ENCODE results near the gene CAMKK2.

CAMKK2 gene

GRCh38 chr12:121224591-121224990, 71.9 kb downstream of the CAMKK2 start:
- TF ChIP-seq, protein P1, sequence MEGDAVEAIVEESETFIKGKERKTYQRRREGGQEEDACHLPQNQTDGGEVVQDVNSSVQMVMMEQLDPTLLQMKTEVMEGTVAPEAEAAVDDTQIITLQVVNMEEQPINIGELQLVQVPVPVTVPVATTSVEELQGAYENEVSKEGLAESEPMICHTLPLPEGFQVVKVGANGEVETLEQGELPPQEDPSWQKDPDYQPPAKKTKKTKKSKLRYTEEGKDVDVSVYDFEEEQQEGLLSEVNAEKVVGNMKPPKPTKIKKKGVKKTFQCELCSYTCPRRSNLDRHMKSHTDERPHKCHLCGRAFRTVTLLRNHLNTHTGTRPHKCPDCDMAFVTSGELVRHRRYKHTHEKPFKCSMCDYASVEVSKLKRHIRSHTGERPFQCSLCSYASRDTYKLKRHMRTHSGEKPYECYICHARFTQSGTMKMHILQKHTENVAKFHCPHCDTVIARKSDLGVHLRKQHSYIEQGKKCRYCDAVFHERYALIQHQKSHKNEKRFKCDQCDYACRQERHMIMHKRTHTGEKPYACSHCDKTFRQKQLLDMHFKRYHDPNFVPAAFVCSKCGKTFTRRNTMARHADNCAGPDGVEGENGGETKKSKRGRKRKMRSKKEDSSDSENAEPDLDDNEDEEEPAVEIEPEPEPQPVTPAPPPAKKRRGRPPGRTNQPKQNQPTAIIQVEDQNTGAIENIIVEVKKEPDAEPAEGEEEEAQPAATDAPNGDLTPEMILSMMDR (IDR thresholded peaks at IDR 0.05; ENCODE audit: insufficient read depth, low read depth, low read length, missing control alignments), result no peak
- no peak for DNase-seq (ENCODE audit: low read depth)
- no peak overlapping the region for H3K4me3 ChIP-seq (ENCODE audit: low read depth, low read length)

- TF ChIP-seq, protein P1 (IDR thresholded peaks at IDR 0.05; ENCODE audit: insufficient read depth, low read depth, low read length, missing control alignments), result peak; percentile 42
- no peak overlapping the region for H3K4me3 ChIP-seq (ENCODE audit: low read depth, low read length)
- DNase-seq (ENCODE audit: low read depth), result peak; percentile 71
These were observed 72.9 kb downstream of the CAMKK2 start for GRCh38 chr12:121223292-121224285.

DNA sequence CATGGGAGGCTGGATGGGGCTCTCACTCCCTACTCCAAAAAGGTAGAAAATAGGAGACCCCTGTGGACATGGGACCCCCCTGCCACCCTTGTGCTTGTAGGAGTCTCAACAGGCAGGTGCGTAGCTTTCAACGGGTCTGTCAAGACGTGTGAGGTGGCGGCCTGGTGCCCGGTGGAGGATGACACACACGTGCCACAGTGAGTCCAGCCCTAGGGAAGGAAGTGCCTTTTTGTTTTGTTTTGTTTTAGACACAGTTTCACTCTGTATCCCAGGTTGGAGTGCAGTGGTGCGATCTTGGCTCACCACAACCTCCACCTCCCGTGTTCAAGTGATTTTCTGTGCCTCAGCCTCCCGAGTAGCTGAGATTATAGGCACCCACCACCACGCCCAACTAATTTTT, 73.7 kb downstream of the CAMKK2 start:
- TF ChIP-seq, protein P1 (IDR thresholded peaks at IDR 0.05; ENCODE audit: insufficient read depth, low read depth, low read length, missing control alignments), result no peak

GRCh38 chr12:121219353-121219986, 77.0 kb downstream of the CAMKK2 start:
- DNase-seq (ENCODE audit: low read depth), result no peak
- no peak overlapping the region for H3K4me3 ChIP-seq (ENCODE audit: low read depth, low read length)
- TF ChIP-seq, protein P1 (IDR thresholded peaks at IDR 0.05; ENCODE audit: insufficient read depth, low read depth, low read length, missing control alignments), result no peak

More for the DNA sequence above, 73.7 kb downstream of the CAMKK2 start:
- no peak overlapping the region for H3K4me3 ChIP-seq (ENCODE audit: low read depth, low read length)
- no peak for DNase-seq (ENCODE audit: low read depth)

GRCh38 chr12:121218588-121219352, 77.7 kb downstream of the CAMKK2 start:
- TF ChIP-seq, protein P1 (IDR thresholded peaks at IDR 0.05; ENCODE audit: insufficient read depth, low read depth, low read length, missing control alignments), result no peak
- H3K4me3 ChIP-seq (ENCODE audit: low read depth, low read length), result no peak overlapping the region
- no peak for DNase-seq (ENCODE audit: low read depth)

GRCh38 chr12:121217761-121218160, 78.7 kb downstream of the CAMKK2 start:
- no peak for DNase-seq (ENCODE audit: low read depth)
- TF ChIP-seq, protein P1 (IDR thresholded peaks at IDR 0.05; ENCODE audit: insufficient read depth, low read depth, low read length, missing control alignments), result no peak
- H3K4me3 ChIP-seq (ENCODE audit: low read depth, low read length), result no peak overlapping the region
